HG02798 (cell line): ENCODE data around the gene SLC13A3.

Experiments used
- ATAC-seq: cut with Tn5 transposase; IDR thresholded peaks from one replicate; pipeline ENCODE4 v1.9.1; 2021; ENCODE audit warnings: mild to moderate bottlenecking; ENCODE audit not compliant: unreplicated experiment, poor library complexity

Gene SLC13A3

DNA sequence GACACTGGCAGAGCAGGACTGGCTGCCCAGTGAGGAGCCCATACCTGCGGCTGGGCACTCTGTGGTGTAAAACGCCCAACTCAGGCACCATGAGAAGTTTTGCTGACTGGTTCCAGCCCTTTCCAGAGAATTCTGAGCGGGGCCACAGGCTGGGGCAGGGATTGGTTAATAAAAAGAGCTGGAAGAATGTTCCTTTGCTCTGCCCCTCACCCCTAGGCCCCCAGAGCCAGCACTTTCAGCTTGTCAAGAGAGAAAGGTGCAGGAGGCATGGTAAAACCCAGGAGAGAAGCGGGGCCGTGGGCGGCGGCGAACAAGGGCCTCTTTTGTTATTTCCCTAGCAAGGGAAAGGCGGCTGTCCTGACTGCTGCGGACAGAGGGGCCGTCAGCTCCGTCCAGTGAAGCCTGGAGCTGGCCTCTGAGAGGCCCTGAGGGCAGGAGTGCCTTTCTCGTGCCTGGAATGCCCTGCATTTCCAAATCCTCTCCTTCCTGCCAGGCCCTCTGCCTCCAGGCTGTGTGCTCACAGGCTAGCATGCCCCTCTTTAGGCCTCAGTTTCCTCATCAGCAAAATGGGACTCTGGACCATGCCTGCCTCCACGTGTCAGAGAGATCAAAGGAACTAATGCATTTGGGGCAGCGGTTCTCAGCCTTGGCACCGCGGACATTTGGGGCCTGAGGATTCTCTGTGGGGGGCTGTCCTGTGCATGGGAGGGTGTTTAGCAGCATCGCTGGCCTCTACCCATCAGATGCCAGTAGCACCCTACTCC, 12.9 kb downstream of the SLC13A3 start:
- ATAC-seq, result no peak

DNA sequence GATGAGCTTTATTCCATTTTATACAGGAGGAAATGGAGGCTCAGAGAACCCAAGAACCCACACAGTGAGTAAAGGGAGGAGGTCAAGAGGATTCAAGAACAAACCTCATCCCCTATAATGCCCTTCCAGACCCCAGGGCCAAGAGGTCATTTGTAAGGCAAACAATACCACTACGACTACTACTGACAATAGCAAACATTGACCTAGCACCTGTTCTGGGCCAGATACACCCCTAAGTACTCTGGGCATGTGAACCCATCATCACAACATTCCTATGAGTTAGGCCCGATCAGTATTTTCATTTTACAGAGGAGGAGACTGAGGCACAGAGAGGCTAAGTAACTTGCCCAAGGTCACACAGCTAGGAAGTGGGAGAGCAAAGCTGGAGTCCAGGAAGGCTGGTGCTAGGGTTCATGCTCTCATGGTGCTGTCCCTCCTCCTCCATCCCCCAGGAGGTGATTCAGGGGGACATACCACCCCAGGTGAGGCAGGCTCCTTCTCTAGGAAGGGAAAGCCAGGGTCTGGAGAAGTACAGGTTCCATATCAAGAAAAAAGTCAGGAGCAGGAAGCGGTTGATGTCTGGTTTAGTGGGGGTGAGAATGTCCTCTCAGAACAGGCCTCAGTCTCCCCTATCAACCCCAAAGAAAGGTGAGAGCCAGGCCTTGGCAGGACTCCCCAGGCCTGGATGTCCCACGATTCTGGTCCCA, 13.7 kb downstream of the SLC13A3 start:
- ATAC-seq, result no peak

DNA sequence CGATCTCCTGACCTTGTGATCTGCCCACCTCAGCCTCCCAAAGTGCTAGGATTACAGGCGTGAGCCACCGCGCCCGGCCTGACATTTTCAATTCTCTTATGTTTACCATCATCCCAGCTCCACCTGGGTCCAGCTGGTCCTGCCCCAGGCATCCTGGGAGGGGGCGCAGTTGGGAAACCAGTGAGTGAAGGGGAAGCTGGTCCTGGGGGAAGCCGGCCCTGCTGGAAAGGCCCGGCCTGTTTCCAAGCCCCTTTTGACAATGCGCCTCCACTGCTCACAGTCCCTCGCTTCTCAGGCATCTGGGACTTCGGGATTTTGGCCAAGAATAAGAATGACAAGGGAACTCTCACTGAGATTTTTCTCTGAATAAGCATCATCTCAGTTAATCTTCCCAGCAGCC, 14.2 kb downstream of the SLC13A3 start:
- no peak for ATAC-seq

DNA sequence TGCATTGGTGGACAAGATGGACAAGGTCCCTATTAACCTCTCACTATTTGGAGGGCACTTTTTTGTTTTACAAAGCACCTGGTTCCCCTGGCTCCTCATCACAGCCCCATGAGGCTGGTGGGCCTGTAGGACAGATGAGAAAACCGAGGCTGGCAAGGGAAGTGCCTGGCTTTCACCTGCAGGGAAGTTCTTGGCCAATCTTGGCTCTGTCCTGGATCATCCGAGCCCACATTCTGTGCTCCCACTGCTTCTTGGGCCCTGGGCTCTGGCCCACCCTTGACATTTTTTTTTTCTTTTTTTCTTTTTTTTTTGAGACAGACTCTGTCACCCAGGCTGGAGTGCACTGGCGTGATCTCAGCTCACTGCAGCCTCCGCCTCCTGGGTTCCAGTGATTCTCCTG, 14.7 kb downstream of the SLC13A3 start:
- ATAC-seq, result no peak

DNA sequence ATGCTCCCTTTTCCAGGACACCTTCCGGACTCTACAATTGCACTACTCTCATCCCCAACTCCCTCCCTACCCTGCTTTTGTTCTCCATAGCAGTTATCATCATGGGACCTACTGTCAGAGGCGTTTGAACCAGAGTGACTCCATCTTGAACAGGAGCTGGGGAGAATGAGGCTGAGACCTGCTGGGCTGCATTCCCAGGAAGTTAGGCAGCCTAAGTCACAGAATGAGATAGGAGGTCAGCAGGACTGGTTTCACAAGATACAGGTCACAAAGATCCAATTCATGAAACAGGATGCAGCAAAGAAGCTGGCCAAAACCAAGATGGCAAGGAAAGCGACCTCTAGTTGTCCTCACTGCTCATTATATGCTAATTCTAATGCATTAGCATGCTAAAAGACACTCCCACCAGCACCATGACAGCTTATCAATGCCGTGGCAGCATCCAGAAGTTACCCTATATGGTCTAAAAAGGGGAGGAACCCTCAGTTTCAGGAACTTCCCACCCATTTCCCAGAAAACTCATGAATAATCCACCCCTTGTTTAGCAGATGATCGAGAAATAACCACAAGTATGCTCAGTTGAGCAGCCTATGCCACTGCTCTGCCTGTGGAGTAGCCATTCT, 15.6 kb downstream of the SLC13A3 start:
- no peak for ATAC-seq

DNA sequence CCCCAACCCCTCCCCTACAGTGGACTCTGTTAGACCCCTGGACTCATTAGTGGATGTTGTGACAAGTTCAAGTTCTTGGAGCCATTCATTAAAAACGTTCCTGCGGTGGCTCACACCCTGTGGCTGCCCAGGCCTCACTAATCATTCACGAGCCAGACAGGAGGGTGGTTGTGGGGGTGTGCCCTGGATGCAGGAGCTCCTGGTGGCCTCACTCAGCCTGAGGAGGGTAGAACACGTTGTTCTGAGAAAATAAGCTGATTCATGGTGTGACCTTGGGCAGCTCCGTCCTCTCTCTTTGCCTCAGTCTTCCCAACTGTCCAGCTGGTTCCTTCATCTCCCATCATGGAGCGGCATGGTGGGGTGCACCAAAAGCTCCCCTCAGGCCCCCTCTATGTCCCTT, 16.7 kb downstream of the SLC13A3 start:
- no peak for ATAC-seq

DNA sequence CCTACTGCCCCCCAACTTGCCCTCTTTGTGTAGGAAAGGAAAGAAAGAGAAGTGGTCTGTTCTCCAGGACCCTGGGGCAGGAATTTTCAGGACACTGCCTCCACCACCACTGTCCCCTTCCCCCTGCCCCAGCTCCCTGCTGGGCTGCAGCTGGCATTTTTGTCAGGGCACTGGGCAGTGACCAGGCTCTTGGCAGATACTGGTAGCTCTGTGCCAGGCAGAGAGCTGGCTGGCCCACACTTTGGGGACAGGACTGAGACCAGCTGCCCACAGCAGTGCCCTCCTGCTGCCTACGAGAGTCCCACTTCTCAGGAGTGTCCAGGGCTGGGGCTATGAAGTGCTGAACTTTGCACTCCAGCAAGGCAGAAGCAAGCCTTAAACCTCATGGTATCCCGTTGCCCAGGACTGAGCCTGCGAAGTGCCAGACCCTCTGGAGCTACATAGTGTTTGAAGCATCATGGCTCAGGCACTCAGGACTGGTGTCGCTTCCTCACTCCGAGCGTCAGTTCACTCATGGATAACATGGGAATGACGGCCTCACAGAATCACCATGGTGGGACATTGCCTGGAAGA, 19.3 kb downstream of the SLC13A3 start:
- ATAC-seq, result no peak

DNA sequence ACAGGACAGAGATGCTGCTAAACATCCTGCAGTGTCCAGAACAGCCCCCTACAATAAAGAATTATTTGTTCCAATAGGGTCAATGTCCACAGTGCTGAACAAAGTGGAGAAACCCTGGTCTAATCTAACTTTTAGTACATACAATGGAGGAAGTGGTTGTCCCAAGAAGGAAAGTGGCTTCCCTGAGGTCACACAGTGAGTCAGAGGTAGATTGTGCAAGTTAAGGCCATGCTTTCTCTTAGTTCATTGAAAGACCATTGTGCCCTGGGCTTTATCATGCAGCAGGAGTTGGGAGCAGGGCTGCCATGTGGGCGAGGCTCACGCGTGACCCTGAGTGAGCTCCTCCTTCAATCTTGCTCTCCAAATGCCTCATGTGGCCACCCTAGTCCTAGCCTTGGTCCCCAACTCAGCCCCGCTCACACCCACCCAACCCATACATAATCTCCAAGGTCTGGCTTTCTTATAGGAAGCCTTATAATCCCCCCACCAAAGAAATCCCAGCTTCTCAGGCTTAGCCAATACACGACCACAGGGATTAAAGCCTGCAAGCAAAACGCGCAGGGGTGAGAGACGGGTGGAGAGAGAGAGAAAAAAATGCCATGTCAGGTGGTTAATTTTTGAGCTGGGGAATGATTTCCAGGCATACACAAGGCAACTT, 19.9 kb downstream of the SLC13A3 start:
- ATAC-seq, result no peak

DNA sequence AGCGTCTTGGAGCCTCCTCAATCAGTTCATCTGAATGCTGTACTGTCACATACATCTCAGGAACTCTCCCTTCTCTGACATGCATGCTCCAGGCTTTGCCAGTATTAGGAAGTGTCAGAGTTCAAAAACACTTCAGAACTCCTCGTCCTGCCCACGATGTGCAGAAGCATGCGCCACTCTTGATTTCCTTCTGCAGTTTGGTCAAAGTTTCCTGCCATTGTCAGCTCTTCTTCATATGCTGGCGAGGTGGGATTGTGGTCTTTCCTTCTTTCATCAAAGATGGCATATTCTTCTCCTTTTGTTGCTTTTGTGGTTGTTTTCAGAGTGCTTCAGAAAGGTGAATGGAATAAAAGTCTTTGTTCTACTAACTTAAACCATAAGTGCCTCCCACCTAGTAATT, 21.0 kb downstream of the SLC13A3 start:
- no peak for ATAC-seq

DNA sequence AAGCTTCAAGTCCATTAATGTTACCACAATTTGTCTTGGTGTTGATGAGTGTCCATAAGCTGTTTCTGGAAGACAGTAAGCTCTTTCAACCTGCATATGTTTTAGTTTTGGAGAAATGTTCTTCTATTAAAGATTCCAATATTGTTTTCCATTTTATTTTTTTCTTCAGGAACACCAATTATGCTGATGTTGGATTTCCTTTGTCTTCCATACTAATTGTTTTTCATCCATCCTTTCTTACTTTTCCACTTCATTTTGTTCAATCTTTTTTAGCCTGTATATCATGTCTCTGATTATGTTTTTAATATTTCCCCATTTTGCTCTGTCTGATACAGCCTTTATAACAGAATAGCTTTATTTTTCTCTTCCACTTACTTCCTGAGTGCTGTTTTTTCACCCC, 21.9 kb downstream of the SLC13A3 start:
- ATAC-seq, result no peak

DNA sequence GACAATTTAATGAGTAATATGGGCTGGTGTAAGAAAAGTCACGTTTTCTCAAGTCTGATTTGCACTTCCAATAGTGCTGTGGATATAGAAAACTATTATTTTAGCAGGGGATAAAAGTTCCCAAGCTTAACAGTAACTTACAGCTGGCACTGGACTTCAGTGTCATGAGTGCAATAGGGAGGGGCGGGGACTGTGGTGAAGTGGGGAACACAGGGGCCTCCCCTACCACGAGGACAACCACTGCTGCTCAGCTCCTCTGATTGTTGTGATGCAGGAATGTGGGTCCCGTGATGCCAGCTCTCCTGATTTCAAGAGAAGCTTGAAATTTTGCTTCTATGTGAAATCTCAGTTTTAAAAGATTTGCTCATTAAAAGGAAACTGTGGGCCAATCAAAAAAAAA, 24.0 kb downstream of the SLC13A3 start:
- ATAC-seq, result no peak

DNA sequence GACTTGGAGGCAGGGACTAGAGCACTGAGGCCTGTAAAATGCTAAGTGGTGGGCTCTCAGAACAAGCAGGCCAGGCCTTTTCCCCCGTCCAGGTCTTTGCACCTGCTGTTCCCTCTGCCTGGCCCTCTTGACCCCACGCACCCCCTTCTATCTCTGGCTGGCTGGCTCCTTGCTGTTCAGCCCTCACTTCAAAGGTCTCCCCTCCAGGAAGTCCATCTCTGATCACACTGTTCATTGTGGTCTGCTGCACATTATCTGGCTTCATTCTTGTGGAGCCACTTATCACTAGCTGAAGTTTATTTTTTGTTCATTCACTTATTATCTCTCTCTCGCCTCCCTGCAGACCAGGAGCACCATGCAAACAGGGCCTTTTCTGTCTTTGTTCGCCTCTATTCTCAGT, 24.5 kb downstream of the SLC13A3 start:
- no peak for ATAC-seq

DNA sequence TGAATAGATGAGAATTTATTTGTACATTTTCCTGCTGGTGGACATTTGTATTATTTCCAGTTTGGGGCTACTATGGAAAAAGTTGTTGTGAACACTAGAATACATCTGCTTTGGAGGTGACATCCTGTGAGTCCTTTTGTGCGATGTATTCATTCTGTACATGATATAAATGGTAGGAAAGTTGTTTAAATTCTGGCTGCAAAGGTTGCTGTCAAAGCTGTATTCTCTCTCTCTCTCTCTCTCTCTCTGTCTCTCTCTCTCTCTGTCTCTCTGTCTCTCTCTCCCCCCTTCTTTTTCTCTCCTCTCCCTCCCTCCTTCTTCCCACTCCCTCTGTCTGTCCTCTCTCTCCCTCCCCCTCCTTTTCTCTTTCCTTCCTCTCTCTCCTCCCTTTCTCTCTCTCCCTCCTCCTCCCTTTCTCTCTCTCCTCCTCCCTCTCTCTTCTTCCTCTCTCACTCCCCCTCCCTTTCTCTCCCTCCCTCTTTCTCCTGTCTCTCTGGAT, 25.3 kb downstream of the SLC13A3 start:
- no peak for ATAC-seq

DNA sequence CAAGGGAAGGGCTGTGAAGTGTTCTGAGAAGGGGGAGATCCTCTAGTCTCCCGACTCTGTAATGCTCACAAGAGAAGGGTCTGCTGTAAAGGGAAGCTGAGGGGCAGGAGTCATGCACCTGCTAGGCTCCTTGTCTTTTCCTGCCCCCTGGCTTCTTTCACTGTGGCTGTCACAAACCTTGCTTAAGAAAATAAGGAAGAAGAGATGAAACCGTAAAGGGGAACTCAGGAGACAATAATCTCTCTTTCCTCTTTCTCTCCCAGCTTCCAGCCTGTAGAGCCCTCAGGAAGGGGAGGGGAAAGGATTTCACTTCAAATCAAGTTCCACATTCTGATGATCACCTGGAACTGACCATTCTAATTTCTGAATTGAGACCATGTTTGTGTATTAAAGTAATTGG, 26.3 kb downstream of the SLC13A3 start:
- no peak for ATAC-seq

DNA sequence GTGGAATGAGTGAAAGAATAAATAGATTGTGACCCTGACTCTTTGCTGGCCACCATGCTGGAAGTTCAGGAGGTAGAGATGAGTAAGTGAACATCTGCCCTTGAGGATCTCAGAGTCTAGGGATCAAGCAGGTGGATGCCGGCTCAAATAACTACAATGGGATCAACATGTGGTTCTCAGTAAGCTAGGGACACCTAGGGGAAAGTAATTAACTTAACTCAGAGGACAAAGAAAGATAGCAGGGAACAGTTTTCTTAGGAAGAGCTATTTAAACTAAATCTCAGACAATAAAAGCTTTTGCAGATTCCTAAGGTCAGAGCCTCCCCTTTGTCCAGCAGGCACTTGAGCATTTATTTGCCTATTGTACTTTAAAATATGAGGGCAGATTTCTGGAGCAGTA, 29.1 kb downstream of the SLC13A3 start:
- no peak for ATAC-seq

DNA sequence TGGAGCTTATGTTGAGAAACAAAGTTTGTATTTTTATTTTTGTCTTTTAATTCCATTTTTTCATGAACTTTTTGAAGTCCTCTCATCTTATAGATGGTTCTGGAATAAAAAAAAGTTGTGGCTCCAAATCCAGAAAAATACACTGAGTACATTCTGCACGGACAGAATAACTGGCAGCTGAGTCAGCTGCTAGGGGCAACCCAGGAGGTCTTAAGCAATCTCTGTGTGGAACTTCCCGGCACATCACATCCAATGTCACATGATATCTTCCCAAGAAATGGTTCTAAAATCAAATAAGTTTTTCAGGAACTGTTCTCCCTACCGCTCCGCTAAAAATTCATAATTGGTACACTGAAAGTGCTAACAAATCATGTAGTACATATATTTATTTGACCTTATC, 29.8 kb downstream of the SLC13A3 start:
- no peak for ATAC-seq

DNA sequence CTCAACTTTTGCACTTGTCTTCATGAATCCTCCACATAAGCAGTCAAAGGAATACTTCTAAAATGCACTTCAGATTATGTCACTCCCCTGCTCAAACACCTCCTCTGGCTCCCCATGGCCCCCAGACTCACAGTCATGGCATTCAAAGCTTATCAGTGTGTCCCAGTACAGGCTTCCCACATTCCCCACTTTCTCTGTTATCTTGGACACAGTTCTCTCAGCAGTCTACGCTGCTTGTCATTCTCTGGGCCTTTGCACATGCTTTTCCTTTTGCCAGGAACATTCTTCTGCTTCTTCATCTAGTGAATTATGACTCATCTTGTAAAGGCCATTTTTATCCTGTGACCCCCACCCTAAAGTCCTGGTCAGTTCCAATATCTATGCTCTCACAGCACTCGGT, 31.8 kb downstream of the SLC13A3 start:
- ATAC-seq, result no peak

DNA sequence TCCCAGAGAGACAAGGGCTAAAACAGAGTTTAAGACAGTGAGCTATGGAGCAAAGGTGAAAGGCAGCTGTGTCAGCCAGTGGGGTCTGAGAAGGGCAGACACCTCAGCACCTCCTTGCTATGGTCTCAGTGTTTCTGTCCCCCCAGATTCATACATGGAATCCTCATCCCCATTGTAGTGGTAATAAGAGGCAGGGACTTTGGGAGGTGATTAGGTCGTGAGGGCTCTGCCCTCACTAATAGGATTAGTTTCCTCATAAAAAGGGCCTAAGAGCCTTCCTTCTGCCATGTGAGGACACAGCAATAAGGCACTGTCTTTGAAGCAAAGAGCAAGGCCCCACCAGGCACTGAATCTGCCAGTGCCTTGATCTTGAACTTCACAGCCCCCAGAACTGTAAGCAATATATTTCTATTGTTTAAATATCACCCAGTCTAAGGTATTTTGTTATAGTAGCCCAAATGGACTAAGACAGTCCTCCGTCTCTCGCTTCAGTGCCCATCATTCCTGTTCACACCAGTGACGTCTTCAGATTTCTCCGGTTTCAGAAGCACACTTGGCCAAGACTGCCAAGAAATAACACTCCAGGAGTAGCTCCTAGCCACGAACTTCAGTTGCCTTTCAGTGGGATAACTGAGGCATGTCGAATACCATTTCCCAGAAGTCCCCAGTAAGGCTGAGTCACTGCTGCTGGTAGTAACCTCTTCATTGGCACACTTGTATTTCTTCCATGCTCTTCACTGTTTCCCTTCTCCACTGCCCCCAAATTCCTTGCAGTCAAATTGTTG, 32.8 kb downstream of the SLC13A3 start:
- no peak for ATAC-seq

DNA sequence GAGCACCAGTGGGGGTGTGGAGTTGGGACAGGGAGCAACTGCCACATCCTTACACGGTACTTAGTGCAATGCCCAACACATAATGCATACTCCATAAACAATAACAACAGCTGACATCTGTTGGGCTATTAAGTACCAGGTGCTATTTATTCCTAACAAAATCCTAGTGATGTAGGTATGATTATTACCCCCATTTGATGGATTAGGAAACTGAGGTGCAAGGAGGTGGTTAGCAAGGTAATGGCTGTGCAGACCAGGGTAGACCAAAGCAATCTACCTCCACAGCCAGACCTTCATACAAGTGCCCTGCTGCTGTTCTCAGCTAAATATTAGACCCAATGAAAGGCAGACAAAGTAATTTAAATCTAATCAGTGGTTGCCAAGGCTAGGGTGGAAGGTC, 36.8 kb downstream of the SLC13A3 start:
- no peak for ATAC-seq

DNA sequence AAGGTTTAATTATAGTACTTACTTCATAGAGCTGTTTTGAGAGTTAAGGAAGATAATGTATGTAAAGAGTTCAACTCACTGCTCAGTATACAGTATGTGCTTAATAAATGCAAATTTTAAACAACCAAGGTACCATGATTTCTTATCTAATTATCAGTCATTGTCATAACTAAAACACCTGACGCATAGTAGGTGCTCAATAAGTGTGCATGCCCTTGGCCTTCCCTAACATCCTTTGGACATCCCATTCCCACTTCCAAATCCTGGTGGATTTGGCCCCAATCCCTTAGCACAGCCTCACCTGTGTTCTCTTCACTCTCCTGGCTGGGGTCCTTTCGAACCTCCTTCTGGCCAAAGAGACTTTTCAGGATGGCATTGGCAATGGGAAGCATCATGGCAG, 41.1 kb downstream of the SLC13A3 start:
- no peak for ATAC-seq
